BJ (cell line): ENCODE results near the gene SRSF6. TPM values are rescaled to one million over a fixed set of nuclear protein-coding genes. Genes with fewer than 3 reads are reported as not detected.

Experiments
- CTCF ChIA-PET: fragments of 350-600 bp; formaldehyde crosslinking; extraction: SDS; loops from one replicate; lab custom pipeline; 2021; ENCODE audit warnings: antibody characterized with exemption, inconsistent platforms; lab: Yijun Ruan, JAX
- POLR2A ChIA-PET: fragments of 300-600 bp; sonication (Branson Sonifier 250); formaldehyde crosslinking; extraction: SDS; loops from one replicate; lab custom pipeline; 2021; ENCODE audit warnings: antibody characterized with exemption; lab: Charles Lee
- DNase-seq: peaks from one replicate; pipeline ENCODE4 v3.0.0-alpha.2; 2011; ENCODE audit warnings: low read depth
- H3K27me3 ChIP-seq: 2 replicates; pipeline ENCODE4 v1.6.0; 2011; ENCODE audit warnings: low read length; ENCODE audit not compliant: control insufficient read depth, insufficient read depth
- H3K36me3 ChIP-seq: 2 replicates; pipeline ENCODE4 v1.5.1; 2011; ENCODE audit warnings: low read length; ENCODE audit not compliant: control insufficient read depth, insufficient read depth
- H3K4me3 ChIP-seq: 2 replicates; pipeline ENCODE4 v1.5.1; 2011; ENCODE audit warnings: low read depth, mild to moderate bottlenecking, control low read depth, low read length
- CTCF ChIP-seq: IDR thresholded peaks from 2 replicates; pipeline ENCODE4 v1.5.1; 2011; ENCODE audit warnings: low read depth, mild to moderate bottlenecking, control low read depth, inconsistent platforms, low read length, moderate library complexity; ENCODE audit not compliant: insufficient read depth
- polyA plus RNA-seq: library from polyadenylated mRNA; depleted of rRNA; stranded (reverse); fragments of >200 nt; gene quantifications from 2 replicates; pipeline ENCODE4 v1.2.3, GENCODE V29; 2011

SRSF6 gene
- polyA plus RNA-seq, 1 experiment = 76.1 TPM

- H3K27me3 ChIP-seq = no peaks in the 10 kb centered on the region
- DNase-seq = no peak
- ChIA-PET POLR2A (interaction anchor here (0.6 to 1.2 kb wide), 2 partner anchors 54 to 123 kb away, joined by 13 to 29 read pairs; no protein-coding TSS in a partner anchor), CTCF (interaction anchor here (1.5 kb wide), 1 partner anchor 12 kb away, joined by 3 read pairs; no protein-coding TSS in a partner anchor)
- peaks cover 19% of the 10 kb centered on the region for H3K36me3 ChIP-seq
- H3K4me3 ChIP-seq = no peak overlapping the region
- no peak for TF ChIP-seq CTCF
Observed at GRCh38 chr20:43460830-43461200, 3.1 kb downstream of the SRSF6 start.

GRCh38 chr20:43461894-43462659 lies 4.4 kb downstream of the SRSF6 start:
- H3K4me3 ChIP-seq = no peak overlapping the region
- TF ChIP-seq CTCF = no peak
- DNase-seq = no peak
- H3K36me3 ChIP-seq = peaks cover 19% of the 10 kb centered on the region
- no peaks in the 10 kb centered on the region for H3K27me3 ChIP-seq
- POLR2A ChIA-PET = interaction anchor here (0.6 to 1.2 kb wide), 2 partner anchors 52 to 79 kb away, joined by 5 to 29 read pairs; no protein-coding TSS in a partner anchor
- CTCF ChIA-PET = interaction anchor here (0.9 kb wide), 1 partner anchor 34 kb away, joined by 5 read pairs; no protein-coding TSS in a partner anchor

- Histone ChIP-seq H3K4me3 (no peak overlapping the region), H3K27me3 (no peaks in the 10 kb centered on the region), H3K36me3 (peaks cover 19% of the 10 kb centered on the region)
- DNase-seq = no peak
- POLR2A ChIA-PET = interaction anchor here (0.6 kb wide), 1 partner anchor 1047 kb away, joined by 4 read pairs; no protein-coding TSS in a partner anchor
- CTCF ChIA-PET = interaction anchor here (0.9 kb wide), 1 partner anchor 33 kb away, joined by 5 read pairs; no protein-coding TSS in a partner anchor
- no peak for TF ChIP-seq CTCF
Observed at GRCh38 chr20:43462660-43463526, 5.2 kb downstream of the SRSF6 start.

GRCh38 chr20:43463527-43464218 lies 6.0 kb downstream of the SRSF6 start:
- ChIA-PET CTCF (no interaction called here), POLR2A (interaction anchor here (0.6 kb wide), 1 partner anchor 1046 kb away, joined by 4 read pairs; no protein-coding TSS in a partner anchor)
- no peak for TF ChIP-seq CTCF
- DNase-seq = no peak
- H3K4me3 ChIP-seq = no peak overlapping the region
- peaks cover 18% of the 10 kb centered on the region for H3K36me3 ChIP-seq
- H3K27me3 ChIP-seq = no peaks in the 10 kb centered on the region
